Body of pancreas (tissue), 4 donors: Measurements from ENCODE around the gene FBXO45.

Source experiments
- POLR2A ChIP-seq, 3 donors: fragments of 450-650 bp; IDR thresholded peaks; one replicate each; pipeline ENCODE4 v1.6.1; 2016; ENCODE audit warnings: antibody characterized with exemption in 3 of 3, mild to moderate bottlenecking in 2 of 3
- TF ChIP-seq, protein P1 (sequence below), 7 experiments: fragments of 450-650 bp in 4 of 7; fragments of 200-600 bp in 3 of 7; sonication (generic) in 3 of 7; IDR thresholded peaks; one replicate each; pipeline ENCODE4 v1.5.1; 2016 to 2019; ENCODE audit warnings: antibody characterized with exemption in 7 of 7

DNA sequence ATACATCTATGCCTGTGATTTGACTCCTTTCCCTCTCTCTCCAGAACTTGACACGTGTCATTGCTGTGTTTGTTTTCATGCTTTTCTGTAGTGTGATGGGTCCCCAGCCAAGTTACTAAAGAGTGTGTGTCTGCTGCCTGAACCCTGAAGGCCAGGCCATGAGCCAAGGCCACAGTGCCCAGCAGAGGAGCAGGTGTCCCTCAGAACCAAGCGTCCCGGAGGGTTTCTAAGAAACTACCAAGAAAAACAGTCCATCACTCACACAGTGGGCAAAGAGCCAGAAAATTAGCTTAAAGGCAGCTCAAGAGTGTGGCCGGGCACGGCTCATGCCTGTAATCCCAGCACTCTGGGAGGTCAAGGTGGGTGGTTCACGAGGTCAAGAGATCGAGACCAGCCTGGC is 35.2 kb downstream of the FBXO45 start:
- no peak for TF ChIP-seq POLR2A (IDR thresholded peaks at IDR 0.05)
- TF ChIP-seq, protein P1, sequence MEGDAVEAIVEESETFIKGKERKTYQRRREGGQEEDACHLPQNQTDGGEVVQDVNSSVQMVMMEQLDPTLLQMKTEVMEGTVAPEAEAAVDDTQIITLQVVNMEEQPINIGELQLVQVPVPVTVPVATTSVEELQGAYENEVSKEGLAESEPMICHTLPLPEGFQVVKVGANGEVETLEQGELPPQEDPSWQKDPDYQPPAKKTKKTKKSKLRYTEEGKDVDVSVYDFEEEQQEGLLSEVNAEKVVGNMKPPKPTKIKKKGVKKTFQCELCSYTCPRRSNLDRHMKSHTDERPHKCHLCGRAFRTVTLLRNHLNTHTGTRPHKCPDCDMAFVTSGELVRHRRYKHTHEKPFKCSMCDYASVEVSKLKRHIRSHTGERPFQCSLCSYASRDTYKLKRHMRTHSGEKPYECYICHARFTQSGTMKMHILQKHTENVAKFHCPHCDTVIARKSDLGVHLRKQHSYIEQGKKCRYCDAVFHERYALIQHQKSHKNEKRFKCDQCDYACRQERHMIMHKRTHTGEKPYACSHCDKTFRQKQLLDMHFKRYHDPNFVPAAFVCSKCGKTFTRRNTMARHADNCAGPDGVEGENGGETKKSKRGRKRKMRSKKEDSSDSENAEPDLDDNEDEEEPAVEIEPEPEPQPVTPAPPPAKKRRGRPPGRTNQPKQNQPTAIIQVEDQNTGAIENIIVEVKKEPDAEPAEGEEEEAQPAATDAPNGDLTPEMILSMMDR (IDR thresholded peaks at IDR 0.05), result no peak
